B cell (primary cell): ENCODE results near the gene SPACA1. TPM values are rescaled to one million over a fixed set of nuclear protein-coding genes. Genes with fewer than 3 reads are reported as not detected.

Source experiments
- ATAC-seq: fragments of 200-7000 bp; cut with Tn5 transposase; one replicate; pipeline ENCODE4 v1.10.0; 2021; ENCODE audit warnings: low read depth, mild to moderate bottlenecking, moderate number of reproducible peaks, moderate library complexity
- CTCF ChIA-PET: fragments of 350-600 bp; sonication (Branson Sonifier 250); formaldehyde crosslinking; loops from one replicate; lab custom pipeline; 2021; ENCODE audit warnings: antibody characterized with exemption, inconsistent platforms; lab: Charles Lee
- POLR2A ChIA-PET: fragments of 350-600 bp; sonication (Branson Sonifier 250); formaldehyde crosslinking; loops from one replicate; lab custom pipeline; 2021; ENCODE audit warnings: antibody characterized with exemption; lab: Charles Lee
- DNase-seq: peaks from one replicate; pipeline ENCODE4 v3.0.0; 2013
- H2AFZ ChIP-seq: 2 replicates; pipeline ENCODE4 v1.6.1; 2012; ENCODE audit warnings: mild to moderate bottlenecking, low read depth, low read length; ENCODE audit not compliant: insufficient read depth, poor library complexity, severe bottlenecking
- H3K27ac ChIP-seq, 2 donors: 1 replicate in 1 of 2; 2 replicates in 1 of 2; pipeline ENCODE4 v1.5.1; 2012 to 2013; ENCODE audit warnings: low read length in 2 of 2, mild to moderate bottlenecking in 2 of 2, moderate library complexity in 1 of 2
- H3K27me3 ChIP-seq, 4 experiments: fragments of 200-600 bp in 1 of 4; sonication (generic) in 1 of 4; replicated peaks in 1 of 4; 1 replicate in 2 of 4; 2 replicates in 2 of 4; pipeline versions ENCODE4 v1.6.1 to v1.7.0; 2013 to 2016; ENCODE audit warnings: low read length in 3 of 4, mild to moderate bottlenecking in 2 of 4, mixed read lengths in 1 of 4, moderate library complexity in 1 of 4; ENCODE audit not compliant: insufficient read depth in 4 of 4, control insufficient read depth in 3 of 4; ENCODE audit errors: control extremely low read depth in 1 of 4
- H3K36me3 ChIP-seq, 2 experiments: replicated peaks in 1 of 2; 1 replicate in 1 of 2; 2 replicates in 1 of 2; pipeline versions ENCODE4 v1.6.1 to v1.7.1; 2013; ENCODE audit warnings: low read length in 1 of 2; ENCODE audit not compliant: insufficient read depth in 2 of 2, control insufficient read depth in 1 of 2; ENCODE audit errors: control extremely low read depth in 1 of 2, extremely low read depth in 1 of 2
- H3K4me1 ChIP-seq, 2 donors: fragments of 200-600 bp in 1 of 2; sonication (generic) in 1 of 2; 1 replicate in 1 of 2; 2 replicates in 1 of 2; pipeline versions ENCODE4 v1.5.1 to v1.6.1; 2013 to 2017; ENCODE audit warnings: low read length in 2 of 2; ENCODE audit not compliant: control insufficient read depth in 2 of 2, insufficient read depth in 2 of 2
- H3K4me2 ChIP-seq: replicated peaks from 2 replicates; pipeline ENCODE3; 2012; ENCODE audit warnings: mild to moderate bottlenecking, low read depth, low read length; ENCODE audit not compliant: poor library complexity, severe bottlenecking
- H3K4me3 ChIP-seq, 5 experiments: fragments of 200-600 bp in 1 of 5; sonication (generic) in 1 of 5; 1 replicate in 3 of 5; 2 replicates in 2 of 5; pipeline versions ENCODE4 v1.5.1 to v1.7.0; 2011 to 2016; ENCODE audit warnings: low read length in 4 of 5, mild to moderate bottlenecking in 4 of 5, low read depth in 2 of 5, control low read depth in 1 of 5, moderate library complexity in 1 of 5; ENCODE audit not compliant: insufficient read depth in 1 of 5; ENCODE audit errors: control extremely low read depth in 1 of 5, extremely low read depth in 1 of 5
- H3K79me2 ChIP-seq: fragments of 200-600 bp; sonication (generic); one replicate; pipeline ENCODE4 v1.6.0; 2016; ENCODE audit warnings: low read length; ENCODE audit not compliant: control insufficient read depth, insufficient read depth
- H3K9ac ChIP-seq: fragments of 200-600 bp; sonication (generic); 2 replicates; pipeline ENCODE4 v1.6.1; 2017; ENCODE audit warnings: mild to moderate bottlenecking, low read length, moderate library complexity
- H3K9me3 ChIP-seq, 3 donors: one replicate each; pipeline versions ENCODE4 v1.6.1 to v1.7.1; 2013; ENCODE audit warnings: low read length in 2 of 3; ENCODE audit not compliant: control insufficient read depth in 2 of 3, insufficient read depth in 1 of 3; ENCODE audit errors: control extremely low read depth in 1 of 3
- H4K20me1 ChIP-seq: 2 replicates; pipeline ENCODE4 v1.6.0; 2012; ENCODE audit warnings: mild to moderate bottlenecking, low read length; ENCODE audit not compliant: insufficient read depth, control insufficient read depth, poor library complexity, severe bottlenecking
- H3K27ac Mint-ChIP-seq: one replicate; pipeline ENCODE4 v1.8.0; 2021; ENCODE audit warnings: mixed read lengths
- H3K27me3 Mint-ChIP-seq: one replicate; pipeline ENCODE4 v1.8.0; 2021; ENCODE audit warnings: mixed read lengths
- H3K4me1 Mint-ChIP-seq: one replicate; pipeline ENCODE4 v1.8.0; 2021; ENCODE audit warnings: mixed read lengths
- H3K4me3 Mint-ChIP-seq: one replicate; pipeline ENCODE4 v1.8.0; 2021; ENCODE audit warnings: mixed read lengths
- H3K9me3 Mint-ChIP-seq: one replicate; pipeline ENCODE4 v1.8.0; 2022; ENCODE audit warnings: mixed read lengths; ENCODE audit not compliant: insufficient read depth
- CTCF ChIP-seq: fragments of 200-600 bp; IDR thresholded peaks from one replicate; pipeline ENCODE4 v1.8.0; 2022; ENCODE audit warnings: antibody characterized with exemption, mild to moderate bottlenecking
- EZH2 ChIP-seq: IDR thresholded peaks from 2 replicates; pipeline ENCODE4 v1.6.1; 2012; ENCODE audit warnings: borderline replicate concordance, low read depth, mild to moderate bottlenecking, moderate library complexity, low read length; ENCODE audit not compliant: insufficient read depth, poor library complexity, severe bottlenecking
- WGBS: methylation state at CpG from one replicate; pipeline ENCODE4 v1.1.5; 2013; ENCODE audit warnings: missing lambda C conversion rate; ENCODE audit not compliant: insufficient coverage; 5-methylcytosine and 5-hydroxymethylcytosine counted together
- intact Hi-C: fragments of 100-400 bp; cut with micrococcal nuclease; formaldehyde crosslinking; loops from one replicate; pipeline ENCODE4 v1.10.0; 2022
- polyA plus RNA-seq: library from polyadenylated mRNA; depleted of rRNA; stranded (reverse); fragments of >200 nt; gene quantifications from 2 replicates; pipeline ENCODE4 v1.2.3, GENCODE V29; 2012
- total RNA-seq, 2 donors: library from RNA; stranded (reverse); fragments of 120-200 nt in 1 of 2; gene quantifications; 1 replicate in 1 of 2; 2 replicates in 1 of 2; pipeline versions ENCODE4 v1.2.3 to v1.2.4, GENCODE V29; 2013 to 2022

SPACA1 gene
- total and polyA plus RNA-seq, 2 donors (not counting 1 experiment from before 2014, with no cell fraction given), result not detected

- no peaks in the 10 kb centered on the region for H3K27me3 ChIP-seq
- TF ChIP-seq CTCF (no peak), EZH2 (no peak)
- H4K20me1 ChIP-seq, result no peaks in the 10 kb centered on the region
- H3K4me1 ChIP-seq, result no peaks in the 10 kb centered on the region
- H3K9ac ChIP-seq, result no peak overlapping the region
- H3K9me3 Mint-ChIP-seq, result no peaks in the 10 kb centered on the region
- H3K4me1 Mint-ChIP-seq, result no peaks in the 10 kb centered on the region
- H3K4me2 ChIP-seq, result no peak overlapping the region
- no peak overlapping the region for H3K4me3 ChIP-seq
- H3K27ac ChIP-seq, result no peak overlapping the region
- no peak for ATAC-seq
- no peak overlapping the region for H3K27ac Mint-ChIP-seq
- ChIA-PET CTCF (no interaction called here), POLR2A (no interaction called here)
- H3K36me3 ChIP-seq, result no peaks in the 10 kb centered on the region
- no peak overlapping the region for H2AFZ ChIP-seq
- H3K4me3 Mint-ChIP-seq, result no peak overlapping the region
- no peak for DNase-seq
- intact Hi-C loops, result no loop called here
- H3K27me3 Mint-ChIP-seq, result no peaks in the 10 kb centered on the region
- no peaks in the 10 kb centered on the region for H3K9me3 ChIP-seq
- H3K79me2 ChIP-seq, result no peaks in the 10 kb centered on the region
- 100% methylated on average over 3 of the region's 6 CpGs for WGBS
Observed at GRCh38 chr6:88020439-88020838, 27.2 kb upstream of the SPACA1 start.

- H3K79me2 ChIP-seq, result no peaks in the 10 kb centered on the region
- H3K4me3 ChIP-seq, result no peak overlapping the region
- TF ChIP-seq EZH2 (no peak), CTCF (no peak)
- H2AFZ ChIP-seq, result no peak overlapping the region
- H3K36me3 ChIP-seq, result no peaks in the 10 kb centered on the region
- H3K4me2 ChIP-seq, result no peak overlapping the region
- Mint-ChIP-seq H3K27me3 (peaks cover 3% of the 10 kb centered on the region), H3K27ac (no peak overlapping the region), H3K9me3 (peaks cover 11% of the 10 kb centered on the region), H3K4me3 (no peak overlapping the region), H3K4me1 (no peaks in the 10 kb centered on the region)
- no peaks in the 10 kb centered on the region for H3K27me3 ChIP-seq
- H3K9ac ChIP-seq, result no peak overlapping the region
- intact Hi-C loops, result no loop called here
- no peak for DNase-seq
- no peaks in the 10 kb centered on the region for H4K20me1 ChIP-seq
- no peak for ATAC-seq
- ChIA-PET CTCF (no interaction called here), POLR2A (no interaction called here)
- H3K9me3 ChIP-seq, result peaks cover 0 to 21% (median 14%) of the 10 kb centered on the region in 3 donors
- H3K4me1 ChIP-seq, result no peaks in the 10 kb centered on the region
- H3K27ac ChIP-seq, result no peak overlapping the region
- WGBS, result no CpG with 5 or more reads among the region's 2 CpGs
Observed at GRCh38 chr6:88024696-88025095, 22.9 kb upstream of the SPACA1 start.
